Astrocyte (in vitro differentiated cells and primary cell): ENCODE data around the gene MYZAP. TPM values are rescaled to one million over a fixed set of nuclear protein-coding genes. Genes with fewer than 3 reads are reported as not detected.

ENCODE experiments used
- DNase-seq: peaks from one replicate; pipeline ENCODE4 v3.0.0-alpha.2; 2010; ENCODE audit warnings: low read depth
- FAIRE-seq: peaks from 2 replicates; lab custom pipeline; 2011; peaks lifted over from hg19 to GRCh38; lab: Jason Lieb, UNC
- H2AFZ ChIP-seq: 2 replicates; pipeline ENCODE4 v1.6.0; 2012; ENCODE audit warnings: low read depth, low read length, inconsistent platforms
- H3K27ac ChIP-seq: 2 replicates; pipeline ENCODE4 v1.5.1; 2011; ENCODE audit warnings: low read depth, low read length, inconsistent platforms
- H3K27me3 ChIP-seq: 2 replicates; pipeline ENCODE4 v1.6.0; 2011; ENCODE audit warnings: low read length, inconsistent platforms; ENCODE audit not compliant: insufficient read depth
- H3K36me3 ChIP-seq: 2 replicates; pipeline ENCODE4 v1.5.1; 2011; ENCODE audit warnings: low read length, inconsistent platforms; ENCODE audit not compliant: insufficient read depth
- H3K4me1 ChIP-seq: 2 replicates; pipeline ENCODE4 v1.5.1; 2011; ENCODE audit warnings: low read length, inconsistent platforms; ENCODE audit not compliant: insufficient read depth
- H3K4me2 ChIP-seq: 2 replicates; pipeline ENCODE4 v1.6.0; 2012; ENCODE audit warnings: low read length, inconsistent platforms
- H3K4me3 ChIP-seq: 2 replicates; pipeline ENCODE4 v1.5.1; 2011; ENCODE audit warnings: low read depth, mild to moderate bottlenecking, low read length, inconsistent platforms; ENCODE audit not compliant: insufficient read depth
- H3K79me2 ChIP-seq: 2 replicates; pipeline ENCODE4 v1.6.0; 2012; ENCODE audit warnings: mild to moderate bottlenecking, low read length, inconsistent platforms; ENCODE audit not compliant: insufficient read depth
- H3K9ac ChIP-seq: 2 replicates; pipeline ENCODE4 v1.6.0; 2012; ENCODE audit warnings: mild to moderate bottlenecking, low read length, inconsistent platforms
- H3K9me3 ChIP-seq: 2 replicates; pipeline ENCODE4 v1.5.1; 2012; ENCODE audit warnings: low read depth, mild to moderate bottlenecking, low read length, inconsistent platforms; ENCODE audit not compliant: insufficient read depth
- H4K20me1 ChIP-seq: 2 replicates; pipeline ENCODE4 v1.6.0; 2012; ENCODE audit warnings: low read length, inconsistent platforms; ENCODE audit not compliant: insufficient read depth
- H3K27ac Mint-ChIP-seq: one replicate; pipeline ENCODE4 v1.8.0; 2021; ENCODE audit warnings: mild to moderate bottlenecking, mixed read lengths; ENCODE audit not compliant: unreplicated experiment
- H3K27me3 Mint-ChIP-seq: one replicate; pipeline ENCODE4 v1.8.0; 2021; ENCODE audit warnings: low read depth, mixed read lengths; ENCODE audit not compliant: unreplicated experiment
- H3K36me3 Mint-ChIP-seq: one replicate; pipeline ENCODE4 v1.8.0; 2021; ENCODE audit warnings: low read depth, mixed read lengths; ENCODE audit not compliant: unreplicated experiment
- H3K4me1 Mint-ChIP-seq: one replicate; pipeline ENCODE4 v1.8.0; 2021; ENCODE audit warnings: low read depth, mixed read lengths; ENCODE audit not compliant: unreplicated experiment
- H3K4me3 Mint-ChIP-seq: one replicate; pipeline ENCODE4 v1.8.0; 2021; ENCODE audit warnings: mild to moderate bottlenecking, moderate library complexity, mixed read lengths; ENCODE audit not compliant: unreplicated experiment
- H3K9me3 Mint-ChIP-seq: one replicate; pipeline ENCODE4 v1.8.0; 2021; ENCODE audit warnings: mild to moderate bottlenecking, mixed read lengths; ENCODE audit not compliant: unreplicated experiment
- CTCF ChIP-seq: IDR thresholded peaks from 2 replicates; pipeline ENCODE4 v1.5.1; 2011; ENCODE audit warnings: low read depth, mild to moderate bottlenecking, inconsistent platforms, low read length, moderate library complexity; ENCODE audit not compliant: insufficient read depth
- EZH2 ChIP-seq: IDR thresholded peaks from 2 replicates; pipeline ENCODE4 v1.6.1; 2012; ENCODE audit warnings: mild to moderate bottlenecking, low read length, inconsistent platforms; ENCODE audit not compliant: insufficient read depth
- total RNA-seq: library from RNA; stranded (reverse); gene quantifications from 2 replicates; pipeline ENCODE4 v1.2.1, GENCODE V29; 2021

Gene MYZAP
- total RNA-seq, 1 donor from 2014 or later: 0.41 TPM

- H3K4me2 ChIP-seq: no peak overlapping the region
These were observed 136.7 kb downstream of the MYZAP start for GRCh38 chr15:57728436-57728835.

GRCh38 chr15:57730876-57731275 is 139.2 kb downstream of the MYZAP start:
- FAIRE-seq (no peak), DNase-seq (no peak)
- Mint-ChIP-seq H3K4me1 (peaks cover 13% of the 10 kb centered on the region), H3K9me3 (peaks cover 1% of the 10 kb centered on the region), H3K36me3 (no peaks in the 10 kb centered on the region), H3K4me3 (no peak overlapping the region), H3K27ac (no peak overlapping the region), H3K27me3 (peaks cover 5% of the 10 kb centered on the region)
- Histone ChIP-seq H3K9ac (no peak overlapping the region), H3K27ac (no peak overlapping the region), H3K4me2 (no peak overlapping the region), H3K27me3 (no peaks in the 10 kb centered on the region), H3K4me1 (peaks cover 4% of the 10 kb centered on the region), H3K4me3 (no peak overlapping the region), H3K36me3 (no peaks in the 10 kb centered on the region), H3K9me3 (no peaks in the 10 kb centered on the region), H3K79me2 (no peaks in the 10 kb centered on the region), H2AFZ (no peak overlapping the region), H4K20me1 (no peaks in the 10 kb centered on the region)
- TF ChIP-seq EZH2 (no peak), CTCF (no peak)

More at GRCh38 chr15:57728436-57728835, 136.7 kb downstream of the MYZAP start:
- peaks cover 7% of the 10 kb centered on the region for H3K9me3 Mint-ChIP-seq
- TF ChIP-seq EZH2: no peak
- TF ChIP-seq CTCF: no peak
- FAIRE-seq (no peak), DNase-seq (no peak)
- peaks cover 5% of the 10 kb centered on the region for H3K27me3 Mint-ChIP-seq
- Histone ChIP-seq H3K79me2 (no peaks in the 10 kb centered on the region), H3K27ac (no peak overlapping the region), H3K4me3 (no peak overlapping the region), H3K9ac (no peak overlapping the region), H3K9me3 (peaks cover 3% of the 10 kb centered on the region), H3K27me3 (no peaks in the 10 kb centered on the region), H2AFZ (no peak overlapping the region), H3K36me3 (no peaks in the 10 kb centered on the region), H4K20me1 (no peaks in the 10 kb centered on the region), H3K4me1 (peaks cover 4% of the 10 kb centered on the region)
- H3K4me3 Mint-ChIP-seq: no peak overlapping the region
- peaks cover 13% of the 10 kb centered on the region for H3K4me1 Mint-ChIP-seq
- H3K36me3 Mint-ChIP-seq: peaks cover 5% of the 10 kb centered on the region
- no peak overlapping the region for H3K27ac Mint-ChIP-seq

GRCh38 chr15:57731530-57732103 is 139.9 kb downstream of the MYZAP start:
- no peak overlapping the region for H3K4me3 ChIP-seq
- no peaks in the 10 kb centered on the region for H3K79me2 ChIP-seq
- H3K9me3 ChIP-seq: no peaks in the 10 kb centered on the region
- Mint-ChIP-seq H3K27ac (no peak overlapping the region), H3K4me3 (no peak overlapping the region), H3K9me3 (peaks cover 1% of the 10 kb centered on the region), H3K27me3 (peaks cover 5% of the 10 kb centered on the region), H3K36me3 (no peaks in the 10 kb centered on the region), H3K4me1 (peaks cover 9% of the 10 kb centered on the region)
- no peak overlapping the region for H2AFZ ChIP-seq
- H3K27ac ChIP-seq: no peak overlapping the region
- H3K9ac ChIP-seq: no peak overlapping the region
- DNase-seq: no peak
- no peak overlapping the region for H3K4me2 ChIP-seq
- H3K36me3 ChIP-seq: no peaks in the 10 kb centered on the region
- H4K20me1 ChIP-seq: no peaks in the 10 kb centered on the region
- H3K27me3 ChIP-seq: no peaks in the 10 kb centered on the region
- peaks cover 4% of the 10 kb centered on the region for H3K4me1 ChIP-seq
- TF ChIP-seq CTCF (no peak), EZH2 (no peak)
- no peak for FAIRE-seq
